K562 (cell line): Measurements from ENCODE around the gene RPL27.

ENCODE experiments used
- ILF3 ChIP-seq: fragments of 450-650 bp; IDR thresholded peaks from 2 replicates; pipeline ENCODE4 v1.6.1; 2018; ENCODE audit warnings: antibody characterized with exemption, mild to moderate bottlenecking, moderate library complexity, borderline replicate concordance
- MTA1 ChIP-seq: fragments of 450-650 bp; IDR thresholded peaks from 2 replicates; pipeline ENCODE4 v1.6.1; 2017; ENCODE audit warnings: borderline replicate concordance
- POLR2AphosphoS5 ChIP-seq: IDR thresholded peaks from 2 replicates; pipeline ENCODE4 v1.6.1; 2011; ENCODE audit warnings: mild to moderate bottlenecking, low read depth, low read length, moderate library complexity; ENCODE audit not compliant: control insufficient read depth, insufficient read depth
- PRPF4 ChIP-seq: fragments of 200-400 bp; formaldehyde crosslinking; IDR thresholded peaks from one replicate; pipeline ENCODE4 v1.6.1; 2017; ENCODE audit warnings: low read length, low read depth, mild to moderate bottlenecking; ENCODE audit not compliant: insufficient read depth, poor library complexity, severe bottlenecking
- XRCC4 ChIP-seq: IDR thresholded peaks from one replicate; pipeline ENCODE4 v1.6.1; 2011; ENCODE audit not compliant: insufficient read depth, insufficient read length; ENCODE audit errors: extremely low read depth
- ZFP36 ChIP-seq: fragments of 150-350 bp; IDR thresholded peaks from 2 replicates; pipeline ENCODE4 v1.6.1; 2018; ENCODE audit warnings: low read length, low read depth; ENCODE audit not compliant: partially characterized antibody
- ZNF764 ChIP-seq: fragments of 250-450 bp; sonication (Bioruptor Pico); IDR thresholded peaks from 2 replicates; pipeline ENCODE4 v1.4.0; 2020; ENCODE audit warnings: low read depth, mild to moderate bottlenecking, moderate library complexity
- TF ChIP-seq, protein P1 (sequence below), 3 experiments: IDR thresholded peaks in 2 of 3; conservative IDR thresholded peaks in 1 of 3; 2 replicates each; pipeline ENCODE4 v1.5.1; 2011 to 2012; ENCODE audit warnings: low read length in 3 of 3, mild to moderate bottlenecking in 3 of 3, control low read depth in 2 of 3, improper control_type of control experiment in 1 of 3, inconsistent platforms in 1 of 3, low read depth in 1 of 3, mixed read lengths in 1 of 3, moderate library complexity in 1 of 3; ENCODE audit not compliant: insufficient read depth in 2 of 3
- TF ChIP-seq, protein P2 (sequence below): fragments of 250-450 bp; sonication (Bioruptor Pico); IDR thresholded peaks from 2 replicates; pipeline ENCODE4 v1.8.0; 2021; ENCODE audit warnings: moderate library complexity, mild to moderate bottlenecking, inconsistent platforms
- TF ChIP-seq, protein P3 (sequence below): sonication (generic); formaldehyde crosslinking; IDR thresholded peaks from 2 replicates; pipeline ENCODE4 v1.8.0; 2022; ENCODE audit warnings: mild to moderate bottlenecking, missing genetic modification reagents, borderline replicate concordance

DNA sequence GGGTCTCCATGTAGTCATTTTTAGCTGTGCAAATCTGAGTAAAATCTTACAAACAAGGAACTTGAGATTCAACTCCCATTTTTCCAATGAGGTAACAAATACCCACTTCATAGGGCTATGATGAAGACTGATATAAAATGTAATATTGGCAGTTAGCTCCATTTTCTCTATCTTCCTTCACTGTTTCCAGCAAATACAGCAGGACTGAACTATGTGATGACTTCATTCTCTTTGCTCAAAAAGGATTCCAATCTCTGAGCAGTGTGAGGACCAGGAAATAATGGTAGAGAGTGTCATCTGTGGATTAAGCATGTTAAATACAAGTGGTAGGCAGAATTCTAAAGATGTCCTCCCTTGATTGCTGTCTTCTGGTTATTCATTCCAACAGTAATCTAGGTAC lies 45.1 kb downstream of the RPL27 start:
- TF ChIP-seq, protein P1, sequence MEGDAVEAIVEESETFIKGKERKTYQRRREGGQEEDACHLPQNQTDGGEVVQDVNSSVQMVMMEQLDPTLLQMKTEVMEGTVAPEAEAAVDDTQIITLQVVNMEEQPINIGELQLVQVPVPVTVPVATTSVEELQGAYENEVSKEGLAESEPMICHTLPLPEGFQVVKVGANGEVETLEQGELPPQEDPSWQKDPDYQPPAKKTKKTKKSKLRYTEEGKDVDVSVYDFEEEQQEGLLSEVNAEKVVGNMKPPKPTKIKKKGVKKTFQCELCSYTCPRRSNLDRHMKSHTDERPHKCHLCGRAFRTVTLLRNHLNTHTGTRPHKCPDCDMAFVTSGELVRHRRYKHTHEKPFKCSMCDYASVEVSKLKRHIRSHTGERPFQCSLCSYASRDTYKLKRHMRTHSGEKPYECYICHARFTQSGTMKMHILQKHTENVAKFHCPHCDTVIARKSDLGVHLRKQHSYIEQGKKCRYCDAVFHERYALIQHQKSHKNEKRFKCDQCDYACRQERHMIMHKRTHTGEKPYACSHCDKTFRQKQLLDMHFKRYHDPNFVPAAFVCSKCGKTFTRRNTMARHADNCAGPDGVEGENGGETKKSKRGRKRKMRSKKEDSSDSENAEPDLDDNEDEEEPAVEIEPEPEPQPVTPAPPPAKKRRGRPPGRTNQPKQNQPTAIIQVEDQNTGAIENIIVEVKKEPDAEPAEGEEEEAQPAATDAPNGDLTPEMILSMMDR (IDR thresholded peaks at IDR 0.05 in 2 of 3, conservative IDR thresholded peaks at IDR 0.05 in 1 of 3; ENCODE audit: insufficient read depth in 2 of 3, low read depth in 1 of 3, low read length in 3 of 3): no peak
- TF ChIP-seq ILF3 (no peak), POLR2AphosphoS5 (no peak), ZFP36 (no peak), MTA1 (no peak), ZNF764 (CRISPR knock-in tag) (no peak), PRPF4 (no peak), XRCC4 (no peak)
- TF ChIP-seq, protein P2, sequence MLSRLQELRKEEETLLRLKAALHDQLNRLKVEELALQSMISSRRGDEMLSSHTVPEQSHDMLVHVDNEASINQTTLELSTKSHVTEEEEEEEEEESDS: no peak
- TF ChIP-seq, protein P3, sequence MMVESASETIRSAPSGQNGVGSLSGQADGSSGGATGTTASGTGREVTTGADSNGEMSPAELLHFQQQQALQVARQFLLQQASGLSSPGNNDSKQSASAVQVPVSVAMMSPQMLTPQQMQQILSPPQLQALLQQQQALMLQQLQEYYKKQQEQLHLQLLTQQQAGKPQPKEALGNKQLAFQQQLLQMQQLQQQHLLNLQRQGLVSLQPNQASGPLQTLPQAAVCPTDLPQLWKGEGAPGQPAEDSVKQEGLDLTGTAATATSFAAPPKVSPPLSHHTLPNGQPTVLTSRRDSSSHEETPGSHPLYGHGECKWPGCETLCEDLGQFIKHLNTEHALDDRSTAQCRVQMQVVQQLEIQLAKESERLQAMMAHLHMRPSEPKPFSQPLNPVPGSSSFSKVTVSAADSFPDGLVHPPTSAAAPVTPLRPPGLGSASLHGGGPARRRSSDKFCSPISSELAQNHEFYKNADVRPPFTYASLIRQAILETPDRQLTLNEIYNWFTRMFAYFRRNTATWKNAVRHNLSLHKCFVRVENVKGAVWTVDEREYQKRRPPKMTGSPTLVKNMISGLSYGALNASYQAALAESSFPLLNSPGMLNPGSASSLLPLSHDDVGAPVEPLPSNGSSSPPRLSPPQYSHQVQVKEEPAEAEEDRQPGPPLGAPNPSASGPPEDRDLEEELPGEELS (CRISPR knock-in tag): no peak
